Measurements from ENCODE around the gene CDKN2D.

CDKN2D gene

GRCh38 chr19:10518444-10519361 lies 50.1 kb downstream of the CDKN2D start:
- CTCF ChIA-PET = interaction anchor here (0.9 kb wide), 1 partner anchor 23 kb away, joined by 4 read pairs; no protein-coding TSS in a partner anchor
- DNase-seq (ENCODE audit: extremely low spot score) = no peak

DNA sequence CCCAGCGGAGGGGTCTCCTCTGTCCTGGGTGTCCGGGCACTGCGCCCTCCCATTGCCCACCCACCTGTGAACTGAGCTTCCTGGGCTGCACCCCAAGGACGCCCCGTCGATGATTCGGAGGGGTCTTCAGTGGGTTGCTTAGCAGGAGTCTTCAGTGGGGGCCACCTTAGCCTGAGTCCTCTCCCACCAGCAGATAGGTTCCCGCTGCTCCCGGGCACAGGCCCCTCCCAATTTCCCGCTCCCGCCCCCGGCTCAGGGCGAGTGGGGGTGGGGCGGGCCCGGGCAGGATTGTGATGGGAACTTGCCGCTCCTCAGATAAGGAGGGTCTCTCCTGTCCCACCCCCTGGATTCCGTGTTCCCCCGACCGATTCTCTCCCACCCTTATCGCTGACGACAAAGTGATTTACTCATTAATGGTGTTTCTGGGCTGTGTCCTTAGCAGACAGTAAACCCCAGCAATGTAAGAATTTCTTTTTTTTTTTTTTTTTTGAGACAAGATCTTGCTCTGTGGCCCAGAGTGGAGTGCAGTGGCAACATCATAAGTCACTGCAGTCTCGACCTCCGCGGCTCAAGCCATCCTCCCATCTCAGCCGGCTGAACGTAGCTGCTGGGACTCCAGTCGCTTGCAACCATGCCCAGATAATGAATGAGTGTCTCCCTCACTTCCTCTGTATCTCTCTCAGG lies 50.9 kb downstream of the CDKN2D start:
- ChIA-PET CTCF (interaction anchor here (1.1 kb wide), 1 partner anchor 13 kb away, joined by 5 read pairs; no protein-coding TSS in a partner anchor), POLR2A (interaction anchor here (0.5 to 2.1 kb wide), 5 partner anchors 9 to 73 kb away, joined by 3 to 5 read pairs (median 4); partner anchors contain the start of gene KEAP1)
- TF ChIP-seq TARDBP (IDR thresholded peaks at IDR 0.05) = no peak
- peak; percentile 47; the same call in 1 of the 2 replicates for TF ChIP-seq ZNF384 (IDR thresholded peaks at IDR 0.05)
- peak; percentile 47 for DNase-seq (ENCODE audit: extremely low spot score)

More at GRCh38 chr19:10518444-10519361, 50.1 kb downstream of the CDKN2D start:
- POLR2A ChIA-PET = interaction anchor here (2.1 kb wide), 1 partner anchor 17 kb away, joined by 5 read pairs; no protein-coding TSS in a partner anchor
- no peak for TF ChIP-seq ELF4 (IDR thresholded peaks at IDR 0.05)
- TF ChIP-seq NFRKB (IDR thresholded peaks at IDR 0.05) = no peak
- no peak for TF ChIP-seq BHLHE40 (IDR thresholded peaks at IDR 0.05; ENCODE audit: borderline replicate concordance)
- no peak for TF ChIP-seq SUZ12 (IDR thresholded peaks at IDR 0.05)
- no peak for TF ChIP-seq FOXA1 (IDR thresholded peaks at IDR 0.05)
- TF ChIP-seq ARNT (IDR thresholded peaks at IDR 0.05) = no peak
- TF ChIP-seq L3MBTL2 (conservative IDR thresholded peaks at IDR 0.05) = no peak
- no peak for TF ChIP-seq FOXM1 (IDR thresholded peaks at IDR 0.05; ENCODE audit: borderline replicate concordance)
- TF ChIP-seq FOXK2 (IDR thresholded peaks at IDR 0.05) = no peak

- POLR2A ChIA-PET = interaction anchor here (0.9 to 2.1 kb wide), 5 partner anchors 9 to 52 kb away, joined by 4 to 7 read pairs (median 4); partner anchors contain the start of genes CDKN2D and KEAP1
- peak; percentile 53 for DNase-seq (ENCODE audit: extremely low spot score)
- TF ChIP-seq SUZ12 (IDR thresholded peaks at IDR 0.05) (no peak), ZNF384 (IDR thresholded peaks at IDR 0.05) (no peak), FOXM1 (IDR thresholded peaks at IDR 0.05; ENCODE audit: borderline replicate concordance) (no peak), LEF1 (IDR thresholded peaks at IDR 0.05; ENCODE audit: borderline replicate concordance) (no peak), BHLHE40 (IDR thresholded peaks at IDR 0.05; ENCODE audit: borderline replicate concordance) (no peak), ELF4 (IDR thresholded peaks at IDR 0.05) (no peak), HDGF (IDR thresholded peaks at IDR 0.05; ENCODE audit: borderline replicate concordance) (no peak), NFRKB (IDR thresholded peaks at IDR 0.05) (no peak), FOXA1 (IDR thresholded peaks at IDR 0.05) (no peak), TARDBP (IDR thresholded peaks at IDR 0.05) (no peak)
- CTCF ChIA-PET = interaction anchor here (0.6 to 1.1 kb wide), 2 partner anchors 12 to 25 kb away, joined by 4 to 5 read pairs; no protein-coding TSS in a partner anchor
Observed at GRCh38 chr19:10517361-10517759, 51.4 kb downstream of the CDKN2D start, which contains the start of gene S1PR5. S1PR5 (minus strand) TSS chr19:10517447; CDS start chr19:10515011, 2,436 bp downstream.

GRCh38 chr19:10516671-10517286 lies 52.0 kb downstream of the CDKN2D start:
- DNase-seq (ENCODE audit: extremely low spot score) = no peak
- ChIA-PET CTCF (interaction anchor here (0.6 to 1.1 kb wide), 3 partner anchors 11 to 49 kb away, joined by 4 to 5 read pairs (median 5); partner anchors contain the start of gene KRI1), POLR2A (interaction anchor here (0.9 to 2.1 kb wide), 5 partner anchors 8 to 53 kb away, joined by 4 to 7 read pairs (median 4); partner anchors contain the start of genes CDKN2D and KEAP1)
- no peak for TF ChIP-seq FOXK2 (IDR thresholded peaks at IDR 0.05)
- no peak for TF ChIP-seq ZNF384 (IDR thresholded peaks at IDR 0.05)
- TF ChIP-seq TARDBP (IDR thresholded peaks at IDR 0.05) = no peak
- no peak for TF ChIP-seq L3MBTL2 (conservative IDR thresholded peaks at IDR 0.05)
- no peak for TF ChIP-seq SP1 (IDR thresholded peaks at IDR 0.05)
- TF ChIP-seq FOXA1 (IDR thresholded peaks at IDR 0.05) = no peak
- no peak for TF ChIP-seq SUZ12 (IDR thresholded peaks at IDR 0.05)
- no peak for TF ChIP-seq ELF4 (IDR thresholded peaks at IDR 0.05)

All from HEK293T (cell line).